ENCODE measurements around the gene CCDC106. TPM values are rescaled to one million over a fixed set of nuclear protein-coding genes. Genes with fewer than 3 reads are reported as not detected.
A peak's percentile ranks its signal among the peaks of the same experiment; 100 is the strongest.

Gene CCDC106
- total RNA-seq, 6 experiments from 2014 or later = 6.1 to 19.7 (median 9.8) TPM

- H3K36me3 ChIP-seq = peaks cover 0 to 6% (median 0%) of the 10 kb centered on the region in 4 donors
- peak; percentile 76 to 82 (median 77) for DNase-seq
- peaks cover 0 to 49% (median 18%) of the 10 kb centered on the region in 4 donors for H3K4me1 ChIP-seq
- intact Hi-C loops (cut with DNase I) = no loop called here
- peak overlapping the region; percentile 74 to 85 (median 81) for H3K4me3 ChIP-seq
- 4% methylated on average over 7 of the region's 38 CpGs for WGBS (ENCODE audit: insufficient coverage, low coverage, low lambda C conversion rate, missing lambda C conversion rate)
- ATAC-seq = peak; percentile 39 to 55 (median 50)
- peak overlapping the region; percentile 67 to 76 (median 73) for H3K27ac ChIP-seq
- no peaks in the 10 kb centered on the region for H3K9me3 ChIP-seq
- H3K27me3 ChIP-seq = no peaks in the 10 kb centered on the region
- peak; percentile 40 to 63 (median 48) for TF ChIP-seq CTCF (IDR thresholded peaks at IDR 0.05)
- TF ChIP-seq POLR2A (IDR thresholded peaks at IDR 0.05) = peak; percentile 20
Observed at GRCh38 chr19:55640043-55640576, 7.9 kb upstream of the CCDC106 start.

GRCh38 chr19:55640577-55641425 lies 7.2 kb upstream of the CCDC106 start, which contains the start of gene ZNF580:
TSS of gene ZNF580 (plus strand) at chr19:55641002. CDS start at chr19:55642509, 1,507 bp downstream.
- Histone ChIP-seq H3K36me3 (peaks cover 0 to 10% (median 0%) of the 10 kb centered on the region in 4 donors), H3K4me3 (peak within 1 kb of the TSS; percentile 74 to 85 (median 81)), H3K4me1 (peaks cover 0 to 45% (median 16%) of the 10 kb centered on the region in 4 donors), H3K9me3 (no peaks in the 10 kb centered on the region), H3K27ac (peak within 1 kb of the TSS; percentile 67 to 76 (median 73)), H3K27me3 (no peaks in the 10 kb centered on the region)
- WGBS (ENCODE audit: insufficient coverage, low coverage, low lambda C conversion rate, missing lambda C conversion rate) = 0% methylated on average over 21 of the region's 89 CpGs
- ATAC-seq = peak; percentile 57 to 72 (median 64)
- peak; percentile 9 for TF ChIP-seq POLR2A (IDR thresholded peaks at IDR 0.05)
- no peak for TF ChIP-seq CTCF (IDR thresholded peaks at IDR 0.05)
- DNase-seq = peak; percentile 68 to 72 (median 72)
- intact Hi-C loops (cut with DNase I) = no loop called here

- TF ChIP-seq CTCF (IDR thresholded peaks at IDR 0.05) (no peak), POLR2A (IDR thresholded peaks at IDR 0.05) (no peak)
- peaks cover 0 to 37% (median 11%) of the 10 kb centered on the region in 4 donors for H3K4me1 ChIP-seq
- ATAC-seq (peak in 2 of 4 donors; percentile 1 to 2), DNase-seq (peak in 1 of 3 donors; percentile 39)
- under 1% methylated on average over 25 of the region's 25 CpGs for WGBS (ENCODE audit: insufficient coverage, low coverage, low lambda C conversion rate, missing lambda C conversion rate)
- intact Hi-C loops (cut with DNase I) = no loop called here
- H3K36me3 ChIP-seq = peaks cover 0 to 10% (median 0%) of the 10 kb centered on the region in 4 donors
- H3K4me3 ChIP-seq = peak overlapping the region; percentile 74 to 85 (median 81)
- H3K27ac ChIP-seq = peak overlapping the region; percentile 67 to 76 (median 73)
- H3K9me3 ChIP-seq = no peaks in the 10 kb centered on the region
- no peaks in the 10 kb centered on the region for H3K27me3 ChIP-seq
Observed at GRCh38 chr19:55641426-55642152, 6.4 kb upstream of the CCDC106 start.
